HepG2 (cell line): ENCODE data around the gene PPP2R2D. TPM values are rescaled to one million over a fixed set of nuclear protein-coding genes. Genes with fewer than 3 reads are reported as not detected.

Experiments used
- ATAC-seq: fragments of 200-7000 bp; cut with Tn5 transposase; 3 replicates; pipeline ENCODE4 v1.9.1; 2020; ENCODE audit warnings: mild to moderate bottlenecking, moderate library complexity
- BruUV-seq: library from RNA; stranded (reverse); fragments of 400-500 nt; replicated peaks from 2 replicates; lab custom pipeline; 2021; lab: Mats Ljungman, UMichigan
- CTCF ChIA-PET: fragments of 300-600 bp; formaldehyde crosslinking; extraction: SDS; loops from one replicate; lab custom pipeline; 2021; ENCODE audit warnings: low total read pairs, inconsistent platforms, low intra/inter-chr PET ratio; lab: Yijun Ruan, JAX
- POLR2A ChIA-PET: fragments of 350-600 bp; sonication (Branson Sonifier 250); formaldehyde crosslinking; loops from one replicate; lab custom pipeline; 2020; ENCODE audit warnings: antibody characterized with exemption, inconsistent platforms; lab: Yijun Ruan, JAX
- DNase-seq: peaks from one replicate; pipeline ENCODE4 v3.0.0-alpha.2; 2015; ENCODE audit warnings: low spot score
- FAIRE-seq: peaks from 3 replicates; lab custom pipeline; 2011; peaks lifted over from hg19 to GRCh38; lab: Jason Lieb, UNC
- H2AFZ ChIP-seq: one replicate; pipeline ENCODE4 v1.6.1; 2011; ENCODE audit warnings: low read length, inconsistent platforms
- H3K27ac ChIP-seq: fragments of 300-600 bp; 3 replicates; pipeline ENCODE4 v1.8.0; 2011; ENCODE audit warnings: mixed run types, mild to moderate bottlenecking, mixed read lengths, low read length, inconsistent platforms; ENCODE audit not compliant: insufficient read depth; ENCODE audit errors: extremely low read length
- H3K27me3 ChIP-seq, 2 experiments: fragments of 200-600 bp in 1 of 2; 2 replicates in 1 of 2; 3 replicates in 1 of 2; pipeline versions ENCODE4 v1.6.0 to v1.8.0; 2011; ENCODE audit warnings: low read length in 2 of 2, mild to moderate bottlenecking in 2 of 2, moderate library complexity in 2 of 2, inconsistent platforms in 1 of 2; ENCODE audit not compliant: insufficient read depth in 2 of 2, control insufficient read depth in 1 of 2
- H3K36me3 ChIP-seq, 2 experiments: fragments of 200-600 bp in 1 of 2; replicated peaks in 1 of 2; 2 replicates in 1 of 2; 3 replicates in 1 of 2; pipeline versions ENCODE4 v1.5.1 to v1.8.0; 2011; ENCODE audit warnings: low read length in 2 of 2, inconsistent platforms in 1 of 2; ENCODE audit not compliant: insufficient read depth in 2 of 2, control insufficient read depth in 1 of 2
- H3K4me1 ChIP-seq: 2 replicates; pipeline ENCODE4 v1.5.1; 2012; ENCODE audit warnings: low read length, inconsistent platforms; ENCODE audit not compliant: insufficient read depth
- H3K4me2 ChIP-seq: 2 replicates; pipeline ENCODE4 v1.6.0; 2011; ENCODE audit warnings: low read depth, low read length, inconsistent platforms
- H3K4me3 ChIP-seq, 3 experiments: fragments of 200-600 bp in 1 of 3; sonication (generic), shearing (Covaris generic) in 1 of 3; replicated peaks in 1 of 3; 2 replicates each; pipeline ENCODE4 v1.5.1; 2011 to 2016; ENCODE audit warnings: low read length in 3 of 3, inconsistent platforms in 2 of 3, low read depth in 2 of 3, mild to moderate bottlenecking in 2 of 3, control low read depth in 1 of 3, mixed read lengths in 1 of 3; ENCODE audit not compliant: insufficient read depth in 1 of 3
- H3K79me2 ChIP-seq: one replicate; pipeline ENCODE4 v1.6.1; 2011; ENCODE audit warnings: low read length, inconsistent platforms; ENCODE audit not compliant: insufficient read depth
- H3K9ac ChIP-seq: 2 replicates; pipeline ENCODE4 v1.6.0; 2011; ENCODE audit warnings: mild to moderate bottlenecking, low read depth, low read length, inconsistent platforms; ENCODE audit not compliant: insufficient read depth
- H3K9me3 ChIP-seq: 2 replicates; pipeline ENCODE4 v1.5.1; 2012; ENCODE audit warnings: mild to moderate bottlenecking, low read length
- H4K20me1 ChIP-seq: 2 replicates; pipeline ENCODE4 v1.6.0; 2011; ENCODE audit warnings: inconsistent platforms, mild to moderate bottlenecking, low read length, moderate library complexity; ENCODE audit not compliant: insufficient read depth
- CENPBD1 ChIP-seq: sonication (generic); formaldehyde crosslinking; IDR thresholded peaks from 2 replicates; pipeline ENCODE4 v1.8.0; 2022; ENCODE audit warnings: missing genetic modification reagents, low read depth, mild to moderate bottlenecking, borderline replicate concordance
- GFI1 ChIP-seq: sonication (generic); formaldehyde crosslinking; IDR thresholded peaks from 2 replicates; pipeline ENCODE4 v1.5.0; 2020; ENCODE audit warnings: missing genetic modification reagents, mild to moderate bottlenecking, borderline replicate concordance
- JARID2 ChIP-seq: sonication (generic); formaldehyde crosslinking; IDR thresholded peaks from 2 replicates; pipeline ENCODE4 v1.8.1; 2023; ENCODE audit warnings: missing genetic modification reagents, inconsistent platforms; ENCODE audit not compliant: insufficient replicate concordance
- MIER3 ChIP-seq: IDR thresholded peaks from 2 replicates; pipeline ENCODE4 v1.6.1; 2016; ENCODE audit warnings: missing compliant biosample characterization, borderline replicate concordance
- NCOA5 ChIP-seq: sonication (generic); formaldehyde crosslinking; IDR thresholded peaks from 2 replicates; pipeline ENCODE4 v1.4.0; 2020; ENCODE audit warnings: missing genetic modification reagents
- POGZ ChIP-seq: sonication (generic); formaldehyde crosslinking; IDR thresholded peaks from 2 replicates; pipeline ENCODE4 v1.4.0; 2020; ENCODE audit warnings: mild to moderate bottlenecking, missing genetic modification reagents
- REPIN1 ChIP-seq: sonication (generic); formaldehyde crosslinking; IDR thresholded peaks from 2 replicates; pipeline ENCODE4 v1.8.0; 2022; ENCODE audit warnings: missing genetic modification reagents, low read depth, mild to moderate bottlenecking, borderline replicate concordance
- U2AF1 ChIP-seq: fragments of 200-400 bp; formaldehyde crosslinking; optimal IDR thresholded peaks from 2 replicates; pipeline ENCODE3; 2017; ENCODE audit warnings: mild to moderate bottlenecking, low read depth, low read length
- ZBTB2 ChIP-seq: sonication (generic); formaldehyde crosslinking; IDR thresholded peaks from 2 replicates; pipeline ENCODE4 v1.8.0; 2022; ENCODE audit warnings: low read depth, missing genetic modification reagents
- ZBTB37 ChIP-seq: sonication (generic); formaldehyde crosslinking; IDR thresholded peaks from 2 replicates; pipeline ENCODE4 v1.4.0; 2020; ENCODE audit warnings: mild to moderate bottlenecking, missing genetic modification reagents
- ZHX1 ChIP-seq: sonication (generic); formaldehyde crosslinking; IDR thresholded peaks from 2 replicates; pipeline ENCODE4 v1.8.1; 2022; ENCODE audit warnings: low read depth, mild to moderate bottlenecking, missing genetic modification reagents
- ZKSCAN1 ChIP-seq: fragments of 150-350 bp; IDR thresholded peaks from 2 replicates; pipeline ENCODE4 v1.6.1; 2014; ENCODE audit warnings: low read length
- ZNF276 ChIP-seq: sonication (generic); formaldehyde crosslinking; IDR thresholded peaks from 2 replicates; pipeline ENCODE4 v1.4.0; 2020; ENCODE audit warnings: mild to moderate bottlenecking, low read depth, missing genetic modification reagents
- ZNF350 ChIP-seq: sonication (generic); formaldehyde crosslinking; IDR thresholded peaks from 2 replicates; pipeline ENCODE4 v1.4.0; 2020; ENCODE audit warnings: mild to moderate bottlenecking, low read depth, missing genetic modification reagents, borderline replicate concordance
- WGBS: methylation state at CpG from one replicate; pipeline ENCODE4 v1.1.6; 2017; ENCODE audit warnings: low lambda C conversion rate; 5-methylcytosine and 5-hydroxymethylcytosine counted together
- in situ Hi-C: cut with HindIII; loops from 2 replicates; pipeline ENCODE4 v1.10.0; 2017; ENCODE audit warnings: low pct_unique_long_range_greater_than_20kb; ENCODE audit not compliant: extremely low pct_ligation_motif_present
- intact Hi-C: fragments of 100-400 bp; cut with micrococcal nuclease; formaldehyde crosslinking; loops from one replicate; pipeline ENCODE4 v1.10.0; 2022; ENCODE audit not compliant: unreplicated experiment
- polyA plus RNA-seq, 8 experiments: library from polyadenylated mRNA; depleted of rRNA in 3 of 8; stranded (reverse) in 7 of 8; unstranded in 1 of 8; fragments of >200 nt; fragmentation: Illumina TruSeq in 4 of 8; extraction: Trizol in 4 of 8; gene quantifications; 2 replicates each; pipeline versions ENCODE4 v1.2.1 to v1.2.3, GENCODE V29; 2011 to 2016; ENCODE audit warnings: low read depth in 4 of 8, missing spikeins in 1 of 8, mixed read lengths in 1 of 8; ENCODE audit not compliant: insufficient read depth in 1 of 8
- total RNA-seq, 5 experiments: library from RNA; depleted of rRNA; stranded (reverse); fragments of >200 nt; fragmentation: Illumina TruSeq; extraction: Trizol; gene quantifications; 2 replicates each; pipeline ENCODE4 v1.2.3, GENCODE V29; 2016; ENCODE audit warnings: low read depth in 1 of 5

PPP2R2D gene
- total and polyA plus RNA-seq, 2 of the 13 experiments (the other 11 are each of a cell fraction or from before 2014, with no cell fraction given): 32.7 to 33.2 TPM

GRCh38 chr10:131911451-131911850 lies 10.6 kb downstream of the PPP2R2D start:
- H3K79me2 ChIP-seq: peaks cover 95% of the 10 kb centered on the region
- no peak overlapping the region for H3K4me3 ChIP-seq
- H3K9ac ChIP-seq: no peak overlapping the region
- TF ChIP-seq ZBTB2 (CRISPR knock-in tag): no peak
- no peak for TF ChIP-seq ZNF276
- no peak for TF ChIP-seq U2AF1
- TF ChIP-seq MIER3 (CRISPR knock-in tag): no peak
- no peak for TF ChIP-seq REPIN1 (CRISPR knock-in tag)
- no peak for TF ChIP-seq NCOA5
- TF ChIP-seq JARID2 (CRISPR knock-in tag): no peak
- TF ChIP-seq ZNF350 (CRISPR knock-in tag): no peak
- no peak for TF ChIP-seq CENPBD1 (CRISPR knock-in tag)
- no peak for TF ChIP-seq ZKSCAN1
- TF ChIP-seq POGZ (CRISPR knock-in tag): no peak
- no peak for TF ChIP-seq GFI1 (CRISPR knock-in tag)
- no peak for TF ChIP-seq ZHX1
- no peak for TF ChIP-seq ZBTB37 (CRISPR knock-in tag)
- H3K27ac ChIP-seq: no peak overlapping the region
- no peaks in the 10 kb centered on the region for H3K27me3 ChIP-seq
- 95% methylated on average over 9 of the region's 9 CpGs for WGBS
- no peak for DNase-seq
- in situ Hi-C loops (no loop called here), intact Hi-C loops (no loop called here)
- H3K4me2 ChIP-seq: no peak overlapping the region
- ChIA-PET CTCF (no interaction called here), POLR2A (interaction anchor here (1.3 kb wide), 1 partner anchor 70 kb away, joined by 3 read pairs; no protein-coding TSS in a partner anchor)
- H2AFZ ChIP-seq: no peak overlapping the region
- H3K9me3 ChIP-seq: no peaks in the 10 kb centered on the region
- no TSS peak for BruUV-seq
- peaks cover 40% of the 10 kb centered on the region for H3K4me1 ChIP-seq
- FAIRE-seq: no peak
- ATAC-seq: no peak
- peaks cover 59% of the 10 kb centered on the region for H4K20me1 ChIP-seq
- peaks cover 14 to 26% of the 10 kb centered on the region in 2 experiments for H3K36me3 ChIP-seq
